Measurements from ENCODE around the gene ACMSD.
"Not testable (repeated sequence)": the region's sequence is repeated elsewhere in the genome, so short reads cannot be mapped to it uniquely, and the experiment has no call there.

Gene ACMSD

GRCh38 chr2:134855709-134856108 is 17.3 kb downstream of the ACMSD start:
- DNase-seq: no peak

DNA sequence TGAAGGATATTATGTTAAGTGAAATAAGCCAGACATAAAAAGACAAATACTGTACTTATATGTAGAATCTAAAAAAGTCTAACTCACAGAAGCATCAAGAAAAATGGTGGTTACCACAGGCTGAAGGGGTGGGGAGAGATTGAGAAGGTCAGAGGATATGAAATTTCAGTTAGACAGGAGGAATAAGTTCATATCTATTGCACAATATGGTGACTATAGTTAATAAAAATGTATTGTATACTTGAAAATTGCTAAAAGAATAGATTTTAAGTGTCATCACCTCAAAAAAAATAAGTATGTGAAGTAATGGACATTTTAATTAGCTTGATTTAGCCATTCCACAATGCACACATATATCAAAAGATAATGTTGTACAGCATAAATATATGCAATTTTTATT is 19.8 kb downstream of the ACMSD start:
- DNase-seq: no peak

DNA sequence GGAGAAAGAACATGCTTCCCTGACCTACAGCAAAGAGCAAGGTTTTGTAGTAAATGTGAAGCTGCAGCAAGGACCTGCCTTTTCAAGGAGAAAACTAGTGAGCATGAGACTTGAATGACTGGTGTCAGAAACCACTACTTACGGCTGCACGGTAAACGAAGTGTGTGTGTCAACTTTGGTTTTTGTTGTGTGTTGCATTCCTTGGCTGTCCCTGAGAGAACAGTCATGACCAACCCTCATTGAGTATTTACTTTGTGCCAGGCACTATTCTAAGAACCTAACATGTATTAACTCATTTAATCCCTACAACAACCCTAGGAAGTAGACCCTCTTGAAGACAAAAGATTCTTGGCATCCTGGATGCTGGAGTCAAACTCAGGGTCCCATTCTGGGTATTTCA is 22.8 kb downstream of the ACMSD start:
- no peak for DNase-seq

GRCh38 chr2:134862069-134862468 is 23.7 kb downstream of the ACMSD start:
- no peak for DNase-seq

GRCh38 chr2:134862674-134863073 is 24.3 kb downstream of the ACMSD start:
- DNase-seq: no peak

- DNase-seq: no peak
These were observed 25.0 kb downstream of the ACMSD start for GRCh38 chr2:134863446-134863845.

DNA sequence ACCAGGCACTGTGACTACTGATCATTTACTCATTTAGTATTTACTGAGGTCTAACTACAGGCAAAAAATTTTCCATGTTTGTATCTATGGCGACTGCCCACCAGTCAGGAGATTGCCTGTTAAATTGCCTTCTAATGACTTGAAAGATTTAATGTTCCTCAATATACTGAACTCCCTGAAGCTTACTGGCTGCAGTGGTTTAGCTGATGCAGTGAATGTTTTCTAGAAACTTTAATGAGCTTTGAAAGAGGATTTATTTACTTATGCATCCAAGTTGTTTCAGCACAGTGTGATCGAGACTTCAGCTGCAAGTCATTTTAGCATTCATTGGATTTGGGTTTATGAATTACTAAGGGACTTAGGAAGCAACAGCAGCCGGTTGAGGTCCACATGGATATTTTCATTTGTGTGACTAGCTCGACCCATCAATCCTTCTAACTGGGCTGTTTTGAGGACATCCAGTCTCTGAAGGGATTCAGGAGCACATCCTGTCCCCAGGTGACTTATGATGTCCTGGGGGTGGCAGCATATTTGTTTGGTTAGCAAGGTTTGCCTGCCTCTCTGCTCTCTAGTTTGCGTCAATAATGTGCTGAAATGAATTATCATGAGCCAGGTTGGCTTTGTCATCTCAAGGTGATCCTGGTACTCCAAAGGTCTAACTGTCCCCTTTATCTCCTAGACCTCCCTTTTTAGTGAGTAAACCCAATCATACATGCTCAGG is 26.8 kb downstream of the ACMSD start:
- no peak for DNase-seq

DNA sequence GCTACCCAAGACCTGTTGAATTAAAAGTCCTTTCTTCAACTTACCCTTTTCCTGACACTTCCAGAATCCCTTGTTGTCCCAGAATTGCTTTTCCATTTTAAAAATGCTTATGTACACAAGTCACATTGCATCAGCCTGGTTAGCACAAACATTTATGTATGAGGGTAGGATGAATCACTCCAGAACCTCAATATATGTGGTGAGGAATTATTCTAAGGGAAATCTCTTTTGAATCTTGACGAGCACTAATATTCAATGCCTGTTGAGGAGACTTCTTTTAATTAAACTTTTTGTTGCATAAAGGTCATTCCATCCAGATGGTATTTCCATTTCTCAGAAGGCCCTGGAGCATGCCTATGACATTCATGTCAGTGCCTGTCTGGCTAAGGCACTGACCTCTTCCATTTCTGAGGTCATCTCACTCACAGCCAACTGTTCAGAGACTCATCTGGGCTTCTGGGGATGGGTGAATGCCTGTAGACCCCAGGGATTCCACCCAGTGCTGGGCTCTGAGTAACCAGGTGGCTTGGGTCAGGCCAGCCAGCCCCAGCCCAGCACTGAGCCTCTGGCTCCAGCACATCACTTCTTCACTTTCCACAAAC is 28.2 kb downstream of the ACMSD start:
- no peak for DNase-seq

DNA sequence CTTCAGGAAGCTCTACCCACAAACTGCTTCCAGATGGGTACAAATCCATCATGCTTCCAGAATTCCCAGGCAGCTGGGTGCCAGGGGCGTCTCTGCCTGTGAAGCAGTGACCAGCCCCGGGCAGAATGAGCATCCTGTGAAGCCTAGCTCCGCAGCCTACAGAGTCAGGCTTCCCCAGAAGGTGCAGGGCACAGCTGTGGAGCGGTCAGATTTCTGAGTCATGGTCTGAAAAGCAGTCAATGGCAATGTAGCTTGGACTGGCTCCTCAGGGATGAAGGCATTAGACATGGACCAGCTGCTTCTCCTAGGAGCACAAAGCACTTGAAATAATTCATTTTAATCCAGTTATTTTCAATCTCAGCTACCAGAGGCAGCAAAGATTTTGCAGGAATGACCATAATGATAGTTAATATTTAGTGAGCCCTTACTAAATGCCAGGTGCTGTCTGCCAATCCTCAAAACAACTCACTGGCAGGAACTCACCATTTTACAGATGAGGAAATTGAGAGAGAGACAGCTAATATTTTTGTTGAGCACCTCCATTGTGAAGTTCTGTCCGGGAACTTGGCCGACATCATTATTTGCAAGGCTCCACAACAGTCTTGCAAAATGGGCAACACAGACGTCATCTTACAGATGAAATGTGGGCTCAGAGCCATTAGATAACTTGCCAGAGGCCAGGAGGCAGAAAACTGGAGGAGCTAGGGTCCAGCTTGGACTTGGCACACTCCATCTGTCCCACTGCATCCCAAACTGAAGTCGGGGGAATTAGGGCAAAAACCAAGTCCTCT is 31.7 kb downstream of the ACMSD start:
- DNase-seq: no peak

DNA sequence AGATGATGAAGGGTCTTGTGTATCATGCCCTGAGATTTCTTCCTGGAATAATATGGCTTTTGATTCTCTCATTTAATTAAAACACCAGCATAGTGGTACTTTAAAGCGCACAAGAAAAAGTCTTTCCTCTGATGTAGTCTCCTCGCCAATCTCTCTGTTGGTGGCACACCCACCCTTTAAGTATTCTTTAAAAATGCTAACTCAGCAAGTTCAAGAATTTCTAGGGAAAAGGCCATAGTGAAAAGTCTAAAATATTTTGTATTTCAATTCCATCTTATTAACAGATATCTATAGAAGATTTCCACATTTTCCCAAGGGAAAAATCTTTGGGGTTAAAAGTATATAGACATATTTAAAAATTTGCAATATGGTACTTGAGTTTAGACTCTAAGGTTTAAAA is 34.7 kb downstream of the ACMSD start:
- DNase-seq: no peak

DNA sequence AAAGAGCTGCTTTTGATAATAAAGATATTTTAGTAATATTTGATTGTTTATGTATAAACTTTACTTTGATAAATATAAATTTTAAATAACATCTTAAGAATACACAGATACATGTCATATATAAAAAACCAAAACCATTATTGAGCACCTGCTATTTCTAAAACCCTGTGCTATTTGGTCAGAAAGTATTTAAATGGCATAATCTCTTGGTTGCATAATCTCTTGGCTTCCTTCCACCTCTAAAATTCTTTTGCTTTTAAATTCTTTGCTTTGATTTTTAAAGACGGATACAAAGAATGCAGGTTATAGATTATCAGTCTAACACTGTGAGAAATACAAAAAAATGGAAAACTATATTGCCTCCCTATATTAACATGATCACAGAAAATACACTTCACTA is 36.9 kb downstream of the ACMSD start:
- DNase-seq: no peak

DNA sequence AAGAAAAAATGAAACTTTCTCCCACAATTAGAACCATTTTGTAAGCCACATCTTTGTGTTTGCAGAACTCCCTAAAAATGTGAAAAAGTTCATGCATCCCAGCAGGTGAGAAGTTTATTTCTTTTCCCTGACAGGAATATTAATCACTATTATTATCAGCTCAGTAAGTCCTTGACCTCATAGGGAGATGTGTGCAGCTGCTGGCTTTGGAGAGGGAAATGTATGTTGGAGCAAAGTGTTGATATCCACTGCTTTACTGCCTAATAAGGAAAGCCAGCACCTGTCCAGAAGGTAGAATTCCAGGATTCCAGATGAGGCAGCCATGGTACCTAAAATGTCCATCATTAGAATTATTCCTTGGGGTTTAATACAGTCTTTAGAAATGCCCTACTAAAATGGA is 44.4 kb downstream of the ACMSD start:
- no peak for DNase-seq

DNA sequence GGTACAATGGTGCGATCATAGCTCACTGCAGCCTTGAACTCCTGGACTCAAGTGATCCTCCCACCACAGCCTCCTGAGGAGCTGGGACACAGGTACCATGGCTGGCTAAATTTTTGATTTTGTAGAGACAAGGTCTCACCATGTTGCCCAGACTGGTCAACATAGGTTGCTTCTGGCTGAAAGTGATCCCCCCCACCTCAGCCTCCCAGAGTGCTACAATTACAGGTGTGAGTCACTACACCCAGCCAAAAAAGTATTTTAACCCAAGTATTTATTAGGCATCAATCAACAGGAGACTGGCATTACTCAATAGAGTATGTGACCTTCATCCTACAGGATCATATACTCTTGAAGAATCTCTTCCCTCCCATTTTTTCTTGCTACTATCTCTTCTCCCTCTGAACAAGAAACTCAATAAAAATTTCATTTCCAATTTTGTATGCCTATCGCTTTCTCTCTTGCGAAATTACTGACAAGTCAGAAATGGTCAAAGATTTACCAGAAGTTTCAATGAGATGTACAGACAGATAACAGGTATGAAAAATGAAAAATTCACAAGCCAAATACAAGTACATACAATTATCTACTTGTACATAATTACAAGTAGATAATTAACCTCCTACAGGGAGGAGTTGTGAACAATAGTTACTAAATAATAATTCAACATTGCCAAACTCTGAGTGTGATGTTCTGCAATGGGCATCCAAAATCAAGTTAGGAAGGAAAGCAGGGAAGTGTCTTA is 45.3 kb downstream of the ACMSD start:
- DNase-seq: no peak

DNA sequence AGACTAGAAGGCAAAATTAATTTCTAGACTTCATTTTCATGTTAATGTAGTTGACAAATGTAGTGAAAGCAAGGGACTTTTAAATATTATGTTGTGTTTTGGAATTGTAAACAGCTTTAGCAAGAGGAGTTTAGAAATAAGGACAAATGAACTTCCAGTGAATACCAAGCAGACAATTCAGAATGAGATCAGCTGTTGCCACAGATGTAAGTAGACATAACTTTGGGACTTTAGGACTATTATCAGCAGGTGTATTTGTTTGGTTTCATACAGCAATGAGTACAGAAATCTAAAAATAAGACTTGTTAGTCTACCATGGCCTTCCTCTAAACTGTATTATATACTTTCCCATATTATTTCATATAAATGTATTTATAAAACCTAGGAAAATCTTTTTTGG is 46.0 kb downstream of the ACMSD start:
- no peak for DNase-seq

DNA sequence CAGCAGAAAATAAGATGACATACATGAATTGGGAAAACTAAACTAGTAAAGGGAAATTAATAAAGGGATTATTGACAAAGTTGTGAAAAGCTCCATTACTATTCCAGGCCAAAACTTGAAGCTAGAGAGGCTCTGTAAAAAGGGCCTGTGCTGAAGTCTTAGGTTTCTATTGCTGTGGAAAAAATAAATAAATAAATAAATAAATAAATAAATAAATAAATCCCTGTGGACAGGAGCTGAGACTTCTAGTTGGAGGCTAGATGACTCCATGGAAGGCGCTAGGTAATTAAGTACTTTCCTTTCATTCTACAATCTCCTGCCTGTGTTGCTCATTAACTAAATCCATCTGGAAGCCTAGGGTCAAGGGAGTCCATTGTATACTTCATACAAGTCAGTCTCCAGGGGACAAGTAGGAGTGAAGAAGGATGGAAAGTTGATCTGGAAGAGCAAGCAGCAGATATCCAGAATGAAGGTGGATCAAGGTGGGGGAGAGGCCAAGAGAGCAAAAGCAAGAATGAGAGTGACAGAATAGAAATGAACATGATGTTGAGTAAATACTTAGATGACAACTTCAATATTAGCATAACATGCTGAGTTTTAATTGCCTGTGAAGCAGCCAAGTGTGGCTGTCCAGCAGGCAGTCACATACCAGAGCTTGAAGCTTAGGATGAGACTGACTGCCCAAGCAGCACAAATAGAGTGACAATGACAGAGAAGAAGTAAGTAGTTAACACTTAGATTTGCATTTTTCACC is 54.0 kb downstream of the ACMSD start:
- no peak for DNase-seq

- DNase-seq: no peak
These were observed 59.5 kb downstream of the ACMSD start for GRCh38 chr2:134897932-134898331.

DNA sequence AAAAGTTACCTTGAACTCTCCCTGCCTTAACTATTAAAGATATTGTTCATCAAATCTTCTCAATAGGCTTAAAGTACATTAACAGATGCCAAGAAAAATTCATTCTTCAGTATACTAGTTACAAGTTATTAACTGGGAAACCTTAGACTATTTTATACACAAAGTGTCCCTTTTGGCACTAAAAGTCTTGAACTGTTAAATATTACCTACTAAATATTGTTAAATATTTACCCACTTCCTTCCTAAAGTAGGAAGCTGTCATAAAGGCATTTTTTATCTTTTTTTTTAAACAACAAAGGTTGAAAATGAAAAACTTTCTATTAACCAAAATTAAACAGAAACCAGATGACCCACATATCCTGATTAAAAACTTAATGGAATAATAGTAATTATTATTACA is 60.8 kb downstream of the ACMSD start:
- no peak for DNase-seq

- DNase-seq: no peak
These were observed 61.7 kb downstream of the ACMSD start for GRCh38 chr2:134900151-134900550.

DNA sequence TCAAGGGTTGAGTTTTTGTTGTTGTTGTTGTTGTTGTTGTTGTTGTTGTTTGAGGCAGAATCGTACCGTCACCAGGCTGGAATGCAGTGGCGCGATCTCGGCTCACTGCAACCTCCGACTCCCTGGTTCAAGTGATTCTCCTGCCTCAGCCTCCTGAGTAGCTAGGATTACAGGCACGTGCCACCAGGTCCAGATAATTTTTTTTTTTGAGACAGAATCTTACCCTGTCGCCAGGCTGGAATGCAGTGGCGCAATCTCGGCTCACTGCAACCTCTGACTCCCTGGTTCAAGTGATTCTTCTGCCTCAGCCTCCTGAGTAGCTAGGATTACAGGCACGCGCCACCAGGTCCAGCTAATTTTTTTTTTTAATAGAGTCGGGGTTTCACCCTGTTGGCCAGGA is 65.3 kb downstream of the ACMSD start:
- not testable (repeated sequence) for DNase-seq

DNA sequence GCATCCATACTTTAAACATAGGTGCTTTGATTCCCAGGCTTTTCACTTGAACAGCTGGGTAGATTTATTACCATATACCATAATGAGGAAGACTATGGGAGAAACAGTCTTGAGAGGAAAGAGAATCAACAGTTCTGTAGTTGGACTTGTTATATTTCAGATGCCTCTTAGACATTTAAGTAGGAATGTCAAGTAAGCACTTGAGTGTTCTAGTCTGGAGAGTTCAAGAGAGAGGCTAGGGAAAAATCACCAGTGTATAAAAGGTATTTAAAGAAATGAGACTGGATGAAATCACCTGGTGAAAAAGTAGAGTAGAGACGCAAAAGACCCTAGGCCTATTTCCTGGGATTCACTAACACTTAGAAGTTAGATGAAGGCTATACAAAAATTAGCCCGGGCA is 66.8 kb downstream of the ACMSD start:
- no peak for DNase-seq

DNA sequence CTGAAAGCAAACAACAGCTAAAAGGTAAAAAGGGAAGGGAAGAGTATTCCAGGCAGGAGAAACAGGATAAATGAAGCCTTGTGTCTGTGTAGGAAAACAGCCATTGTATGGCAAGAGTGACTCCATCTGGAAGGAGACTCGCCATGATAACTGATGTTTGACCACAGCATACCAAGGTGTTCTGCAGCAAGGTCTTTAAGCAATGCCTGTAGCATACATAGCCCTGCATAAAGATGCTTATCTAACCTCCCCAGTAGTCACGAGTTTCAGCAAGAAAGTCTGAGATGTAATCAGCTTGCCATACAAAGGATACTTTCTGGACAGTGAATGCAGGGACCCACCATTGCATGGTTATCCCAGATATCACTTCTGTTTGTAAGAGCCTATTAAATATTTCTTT is 68.3 kb downstream of the ACMSD start:
- no peak for DNase-seq

- DNase-seq: not testable (repeated sequence)
These were observed 69.2 kb downstream of the ACMSD start for GRCh38 chr2:134907441-134908116.

Measured in activated CD4-positive, alpha-beta T cell treated with anti-CD3 and anti-CD28 coated beads, Interleukin-2, amount 50 U/mL, for 1 hour (primary cell).